ENCODE results near the gene TGFB1. TPM values are rescaled to one million over a fixed set of nuclear protein-coding genes. Genes with fewer than 3 reads are reported as not detected.
A peak's percentile ranks its signal among the peaks of the same experiment; 100 is the strongest.

The TGFB1 gene
- total and polyA plus RNA-seq, 9 of the 15 experiments (the other 6 are each of a cell fraction or from before 2014, with no cell fraction given), result 0.24 to 159 (median 17.2) TPM

- no peak for TF ChIP-seq ETV6 (IDR thresholded peaks at IDR 0.05; ENCODE audit: borderline replicate concordance in 1 of 2, low read depth in 2 of 2, low read length in 1 of 2)
- no peak for TF ChIP-seq ETV6 (CRISPR knock-in tag; IDR thresholded peaks at IDR 0.05; ENCODE audit: borderline replicate concordance)
- TF ChIP-seq SRSF3 (IDR thresholded peaks at IDR 0.05; ENCODE audit: insufficient read depth, low read length), result no peak
- TF ChIP-seq ARHGAP35 (IDR thresholded peaks at IDR 0.05; ENCODE audit: partially characterized antibody), result no peak
- TF ChIP-seq ZNF384 (IDR thresholded peaks at IDR 0.05; ENCODE audit: low read depth, low read length), result no peak
- TF ChIP-seq, protein P1, sequence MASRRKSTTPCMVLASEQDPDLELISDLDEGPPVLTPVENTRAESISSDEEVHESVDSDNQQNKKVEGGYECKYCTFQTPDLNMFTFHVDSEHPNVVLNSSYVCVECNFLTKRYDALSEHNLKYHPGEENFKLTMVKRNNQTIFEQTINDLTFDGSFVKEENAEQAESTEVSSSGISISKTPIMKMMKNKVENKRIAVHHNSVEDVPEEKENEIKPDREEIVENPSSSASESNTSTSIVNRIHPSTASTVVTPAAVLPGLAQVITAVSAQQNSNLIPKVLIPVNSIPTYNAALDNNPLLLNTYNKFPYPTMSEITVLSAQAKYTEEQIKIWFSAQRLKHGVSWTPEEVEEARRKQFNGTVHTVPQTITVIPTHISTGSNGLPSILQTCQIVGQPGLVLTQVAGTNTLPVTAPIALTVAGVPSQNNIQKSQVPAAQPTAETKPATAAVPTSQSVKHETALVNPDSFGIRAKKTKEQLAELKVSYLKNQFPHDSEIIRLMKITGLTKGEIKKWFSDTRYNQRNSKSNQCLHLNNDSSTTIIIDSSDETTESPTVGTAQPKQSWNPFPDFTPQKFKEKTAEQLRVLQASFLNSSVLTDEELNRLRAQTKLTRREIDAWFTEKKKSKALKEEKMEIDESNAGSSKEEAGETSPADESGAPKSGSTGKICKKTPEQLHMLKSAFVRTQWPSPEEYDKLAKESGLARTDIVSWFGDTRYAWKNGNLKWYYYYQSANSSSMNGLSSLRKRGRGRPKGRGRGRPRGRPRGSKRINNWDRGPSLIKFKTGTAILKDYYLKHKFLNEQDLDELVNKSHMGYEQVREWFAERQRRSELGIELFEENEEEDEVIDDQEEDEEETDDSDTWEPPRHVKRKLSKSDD (conservative IDR thresholded peaks at IDR 0.05; ENCODE audit: low read length), result no peak
- no peak for TF ChIP-seq LARP7 (IDR thresholded peaks at IDR 0.05)
- TF ChIP-seq ZNF184 (CRISPR knock-in tag; IDR thresholded peaks at IDR 0.05), result no peak
- TF ChIP-seq ZNF785 (CRISPR knock-in tag; IDR thresholded peaks at IDR 0.05), result no peak
- TF ChIP-seq L3MBTL2 (IDR thresholded peaks at IDR 0.05), result no peak
- TF ChIP-seq ZNF589 (CRISPR knock-in tag; IDR thresholded peaks at IDR 0.05; ENCODE audit: low read depth), result no peak
- TF ChIP-seq SP1 (CRISPR knock-in tag; IDR thresholded peaks at IDR 0.05), result no peak
- TF ChIP-seq ZNF717 (CRISPR knock-in tag; IDR thresholded peaks at IDR 0.05), result no peak
- TF ChIP-seq ZNF639 (CRISPR knock-in tag; conservative IDR thresholded peaks at IDR 0.05 in 1 of 2, IDR thresholded peaks at IDR 0.05 in 1 of 2), result no peak
- TF ChIP-seq PYGO2 (tag; IDR thresholded peaks at IDR 0.05), result no peak
- TF ChIP-seq ZKSCAN8 (CRISPR knock-in tag; IDR thresholded peaks at IDR 0.05), result no peak
- no peak for TF ChIP-seq KDM4B (IDR thresholded peaks at IDR 0.05; ENCODE audit: borderline replicate concordance in 2 of 2, low read depth in 1 of 2)
- TF ChIP-seq, protein P2, sequence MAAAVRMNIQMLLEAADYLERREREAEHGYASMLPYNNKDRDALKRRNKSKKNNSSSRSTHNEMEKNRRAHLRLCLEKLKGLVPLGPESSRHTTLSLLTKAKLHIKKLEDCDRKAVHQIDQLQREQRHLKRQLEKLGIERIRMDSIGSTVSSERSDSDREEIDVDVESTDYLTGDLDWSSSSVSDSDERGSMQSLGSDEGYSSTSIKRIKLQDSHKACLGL (CRISPR knock-in tag; IDR thresholded peaks at IDR 0.05; ENCODE audit: borderline replicate concordance, poor library complexity, severe bottlenecking), result peak; percentile 41
- no peak for TF ChIP-seq ZNF764 (CRISPR knock-in tag; IDR thresholded peaks at IDR 0.05; ENCODE audit: low read depth)
- TF ChIP-seq STAG1 (CRISPR knock-in tag; IDR thresholded peaks at IDR 0.05; ENCODE audit: borderline replicate concordance), result no peak
- TF ChIP-seq ZNF696 (CRISPR knock-in tag; conservative IDR thresholded peaks at IDR 0.05), result no peak
- peak in 1 of 2 experiments; percentile 58; a peak in 1 of 4 replicates for TF ChIP-seq SRF (CRISPR knock-in tag; IDR thresholded peaks at IDR 0.05)
- no peak for TF ChIP-seq ZNF253 (CRISPR knock-in tag; conservative IDR thresholded peaks at IDR 0.05)
Observed at GRCh38 chr19:41351339-41352245, 2.1 kb downstream of the TGFB1 start (continued).
